ENCODE measurements around the gene SART3.

SART3 gene, protein sequence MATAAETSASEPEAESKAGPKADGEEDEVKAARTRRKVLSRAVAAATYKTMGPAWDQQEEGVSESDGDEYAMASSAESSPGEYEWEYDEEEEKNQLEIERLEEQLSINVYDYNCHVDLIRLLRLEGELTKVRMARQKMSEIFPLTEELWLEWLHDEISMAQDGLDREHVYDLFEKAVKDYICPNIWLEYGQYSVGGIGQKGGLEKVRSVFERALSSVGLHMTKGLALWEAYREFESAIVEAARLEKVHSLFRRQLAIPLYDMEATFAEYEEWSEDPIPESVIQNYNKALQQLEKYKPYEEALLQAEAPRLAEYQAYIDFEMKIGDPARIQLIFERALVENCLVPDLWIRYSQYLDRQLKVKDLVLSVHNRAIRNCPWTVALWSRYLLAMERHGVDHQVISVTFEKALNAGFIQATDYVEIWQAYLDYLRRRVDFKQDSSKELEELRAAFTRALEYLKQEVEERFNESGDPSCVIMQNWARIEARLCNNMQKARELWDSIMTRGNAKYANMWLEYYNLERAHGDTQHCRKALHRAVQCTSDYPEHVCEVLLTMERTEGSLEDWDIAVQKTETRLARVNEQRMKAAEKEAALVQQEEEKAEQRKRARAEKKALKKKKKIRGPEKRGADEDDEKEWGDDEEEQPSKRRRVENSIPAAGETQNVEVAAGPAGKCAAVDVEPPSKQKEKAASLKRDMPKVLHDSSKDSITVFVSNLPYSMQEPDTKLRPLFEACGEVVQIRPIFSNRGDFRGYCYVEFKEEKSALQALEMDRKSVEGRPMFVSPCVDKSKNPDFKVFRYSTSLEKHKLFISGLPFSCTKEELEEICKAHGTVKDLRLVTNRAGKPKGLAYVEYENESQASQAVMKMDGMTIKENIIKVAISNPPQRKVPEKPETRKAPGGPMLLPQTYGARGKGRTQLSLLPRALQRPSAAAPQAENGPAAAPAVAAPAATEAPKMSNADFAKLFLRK

GRCh38 chr12:108560752-108561719 lies at the start of gene SART3:
SART3 (minus strand) TSS chr12:108561173; CDS start chr12:108561154, 19 bp downstream.
- peak; percentile 85 for DNase-seq

DNA sequence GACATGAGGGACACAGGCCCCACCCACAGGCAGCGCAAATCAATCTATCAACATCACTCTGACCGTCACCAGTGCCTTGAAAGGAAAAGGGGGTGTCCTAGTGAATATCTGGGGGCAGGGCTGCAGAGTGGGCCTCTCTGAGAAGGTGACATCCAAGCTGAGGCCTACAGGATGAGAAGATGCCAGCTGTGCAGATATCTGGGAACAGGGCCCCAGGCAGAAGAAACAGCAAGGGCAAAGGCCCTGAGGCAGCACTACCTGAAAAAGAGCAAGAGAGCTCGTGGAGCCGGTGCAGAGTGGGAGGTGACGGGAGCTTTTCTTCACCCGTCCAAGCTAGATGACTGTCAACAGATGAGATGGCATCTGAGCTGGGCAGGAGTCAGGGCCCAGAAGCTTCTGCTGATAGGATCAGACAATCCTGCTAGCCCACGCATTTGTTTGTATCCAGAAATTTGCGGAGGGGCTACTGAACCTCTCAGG lies 49.4 kb upstream of the SART3 start:
- no peak for DNase-seq

- no peak for DNase-seq
Measured at GRCh38 chr12:108609537-108610335, 48.8 kb upstream of the SART3 start.

- DNase-seq, result no peak
Measured at GRCh38 chr12:108608616-108609015, 47.6 kb upstream of the SART3 start.

GRCh38 chr12:108607981-108608600 lies 47.1 kb upstream of the SART3 start:
- DNase-seq, result no peak

- DNase-seq, result no peak
Measured at GRCh38 chr12:108606492-108606891, 45.5 kb upstream of the SART3 start.

GRCh38 chr12:108605690-108606406 lies 44.9 kb upstream of the SART3 start:
- DNase-seq, result no peak

GRCh38 chr12:108605000-108605689 lies 44.2 kb upstream of the SART3 start:
- DNase-seq, result no peak

- no peak for DNase-seq
Measured at GRCh38 chr12:108604208-108604941, 43.4 kb upstream of the SART3 start.

DNA sequence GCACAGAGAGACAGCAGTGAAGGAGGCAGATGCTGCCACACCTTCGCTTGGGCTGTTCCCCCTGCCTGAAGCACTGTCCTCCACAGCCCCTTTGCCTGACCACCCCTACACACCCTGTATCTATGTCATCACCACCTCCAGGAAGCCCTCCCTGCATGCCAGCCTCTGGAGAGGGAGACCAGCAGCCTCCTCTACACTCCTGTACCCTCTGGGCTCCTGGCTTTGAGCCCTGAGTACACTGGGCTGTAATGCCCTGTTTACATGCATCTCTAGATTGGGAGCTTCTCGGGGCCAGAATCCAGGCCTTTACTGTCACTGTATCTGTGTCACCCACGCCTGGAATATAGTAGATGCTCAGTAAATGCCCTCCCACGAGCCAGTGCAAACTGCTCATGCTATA lies 42.8 kb upstream of the SART3 start:
- DNase-seq, result no peak

DNA sequence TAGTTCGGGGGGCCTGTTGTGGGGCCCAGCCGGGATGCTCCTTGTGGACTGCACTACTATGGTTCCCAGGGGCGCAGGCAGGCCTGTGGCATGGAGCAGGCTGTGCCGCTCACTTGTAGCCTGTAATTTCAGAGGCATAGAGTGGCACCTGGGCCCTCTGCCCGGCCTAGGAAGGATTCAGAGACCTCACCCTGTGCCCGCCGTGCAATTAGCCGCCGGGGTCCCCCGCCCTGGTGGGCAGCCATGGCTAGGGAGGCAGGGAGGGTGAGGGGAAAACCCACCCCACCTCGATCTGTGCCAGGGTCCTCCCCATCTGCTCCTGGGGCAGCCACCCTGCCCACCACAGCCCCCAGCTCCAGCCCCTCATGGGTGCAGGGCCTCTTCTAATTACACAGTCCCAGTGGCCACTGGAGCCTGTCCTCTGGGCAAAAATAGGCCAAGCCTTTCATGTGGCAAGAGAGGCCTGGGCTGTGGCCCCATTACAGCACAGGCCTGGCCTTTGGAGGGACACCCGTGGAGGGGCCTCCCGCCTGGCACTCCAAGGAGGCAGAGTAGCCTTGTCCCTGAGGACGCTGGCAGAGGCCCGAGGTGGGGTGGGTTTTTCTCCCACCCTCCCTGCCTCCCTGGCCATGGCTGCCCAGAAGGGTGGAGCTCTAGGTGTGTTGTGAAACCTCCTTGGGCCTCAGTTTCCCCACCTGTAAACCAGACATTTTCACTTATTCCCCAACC lies 42.2 kb upstream of the SART3 start:
- no peak for DNase-seq

DNA sequence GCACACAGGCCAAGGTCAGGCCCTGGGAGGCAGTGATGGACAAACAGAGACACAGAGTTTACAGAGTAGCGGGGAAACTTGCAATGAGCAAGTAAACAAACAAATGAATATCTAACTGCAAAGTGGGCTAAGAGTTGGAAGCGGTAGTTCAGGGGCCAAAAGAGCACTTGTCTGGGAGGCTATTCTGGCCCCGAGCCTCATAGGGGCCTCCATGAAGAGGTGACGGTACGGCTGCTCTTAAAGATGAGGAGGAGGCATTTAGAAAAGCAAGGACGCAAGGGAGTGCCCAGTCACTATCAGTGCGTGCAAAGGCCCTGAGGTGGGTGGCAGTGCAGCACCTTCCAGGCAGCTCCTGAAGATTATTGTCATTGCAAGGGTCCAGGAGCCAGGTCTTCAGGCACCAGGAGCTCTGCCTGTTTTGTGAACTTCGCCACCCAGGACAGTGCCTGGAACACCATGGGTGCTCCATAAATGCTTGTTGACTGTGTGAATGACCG lies 41.3 kb upstream of the SART3 start:
- DNase-seq, result no peak

- no peak for DNase-seq
Measured at GRCh38 chr12:108600702-108601007, 39.7 kb upstream of the SART3 start.

GRCh38 chr12:108599948-108600701 lies 39.2 kb upstream of the SART3 start:
- DNase-seq, result no peak

GRCh38 chr12:108599541-108599940 lies 38.6 kb upstream of the SART3 start:
- no peak for DNase-seq

DNA sequence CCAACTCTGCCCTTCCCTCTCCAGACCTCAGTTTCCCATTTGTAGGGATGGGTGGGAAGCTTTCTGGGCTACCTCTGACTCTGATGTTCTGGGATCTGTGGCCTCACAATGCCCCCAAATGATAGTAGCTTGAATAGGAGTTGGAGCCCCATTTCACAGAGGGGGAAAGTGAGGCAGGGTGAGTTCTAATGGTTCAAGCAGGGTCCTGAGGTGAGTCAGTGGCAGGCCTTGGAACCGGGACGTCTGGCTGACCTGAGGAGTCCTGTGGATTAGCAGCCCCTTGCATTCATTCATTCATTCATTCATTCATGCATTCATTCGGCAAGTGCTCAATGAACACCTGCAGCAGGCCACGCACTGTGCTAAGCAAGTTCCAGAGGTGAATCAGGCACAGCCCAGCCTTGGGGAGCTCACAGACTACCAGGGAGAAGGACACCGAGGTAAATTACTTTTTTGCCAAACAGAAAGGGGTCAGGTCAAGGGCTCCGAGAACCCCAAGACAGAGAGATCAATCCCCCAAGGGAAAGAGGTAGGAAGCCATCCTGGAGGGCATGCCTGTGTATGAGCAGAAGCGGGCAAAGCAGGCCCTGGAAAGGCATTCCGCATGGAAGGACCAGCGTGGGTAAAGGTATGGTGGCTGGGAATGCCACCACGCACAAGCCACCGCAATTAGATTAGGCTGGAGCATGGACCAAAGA lies 37.7 kb upstream of the SART3 start:
- no peak for DNase-seq
